K562 (cell line): Measurements from ENCODE around the gene TPCN1. TPM values are rescaled to one million over a fixed set of nuclear protein-coding genes. Genes with fewer than 3 reads are reported as not detected.

Source experiments
- ARID1B ChIP-seq: fragments of 450-650 bp; IDR thresholded peaks from 2 replicates; pipeline ENCODE4 v1.6.1; 2016; ENCODE audit warnings: antibody characterized with exemption, mild to moderate bottlenecking, inconsistent platforms
- EWSR1 ChIP-seq: fragments of 450-650 bp; IDR thresholded peaks from 2 replicates; pipeline ENCODE4 v1.6.1; 2018; ENCODE audit warnings: borderline replicate concordance, mild to moderate bottlenecking, low read depth, moderate library complexity; ENCODE audit not compliant: partially characterized antibody
- IRF2 ChIP-seq: sonication (generic); formaldehyde crosslinking; IDR thresholded peaks from 2 replicates; pipeline ENCODE4 v1.8.1; 2022; ENCODE audit warnings: mild to moderate bottlenecking, missing genetic modification reagents
- MAFG ChIP-seq: fragments of 450-650 bp; conservative IDR thresholded peaks from 2 replicates; pipeline ENCODE4 v1.6.1; 2016; ENCODE audit warnings: missing genetic modification characterization, missing compliant biosample characterization
- MAZ ChIP-seq, 2 experiments: fragments of 450-650 bp in 1 of 2; sonication (generic) in 1 of 2; formaldehyde crosslinking; IDR thresholded peaks in 1 of 2; conservative IDR thresholded peaks in 1 of 2; 2 replicates each; pipeline versions ENCODE4 v1.4.0 to v1.5.0; 2020; ENCODE audit warnings: mild to moderate bottlenecking in 1 of 2, missing genetic modification reagents in 1 of 2
- MXI1 ChIP-seq: IDR thresholded peaks from 2 replicates; pipeline ENCODE4 v1.6.1; 2011; ENCODE audit warnings: low read depth, mild to moderate bottlenecking, improper control_type of control experiment, low read length
- SMC3 ChIP-seq: conservative IDR thresholded peaks from 2 replicates; pipeline ENCODE4 v1.6.1; 2011; ENCODE audit warnings: low read depth, low read length, improper control_type of control experiment; ENCODE audit not compliant: insufficient read depth
- U2AF2 ChIP-seq: fragments of 200-400 bp; formaldehyde crosslinking; optimal IDR thresholded peaks from 2 replicates; pipeline ENCODE3; 2017; ENCODE audit warnings: low read depth, mild to moderate bottlenecking, low read length
- ZKSCAN1 ChIP-seq: fragments of 150-350 bp; IDR thresholded peaks from 2 replicates; pipeline ENCODE4 v1.6.1; 2016; ENCODE audit warnings: low read depth, low read length
- polyA plus RNA-seq, 8 experiments: library from polyadenylated mRNA; depleted of rRNA in 4 of 8; stranded (reverse) in 5 of 8; unstranded in 3 of 8; fragments of >200 nt; fragmentation: Nextera tagmentation in 2 of 8; fragmentation: Illumina TruSeq in 1 of 8; extraction: Ambion mirVana in 2 of 8; extraction: Trizol in 1 of 8; gene quantifications; 2 replicates each; pipeline versions ENCODE4 v1.2.1 to v1.2.3, GENCODE V29; 2011 to 2014; ENCODE audit warnings: inconsistent platforms in 1 of 8, missing spikeins in 1 of 8
- total RNA-seq, 7 experiments: library from RNA; depleted of rRNA in 6 of 7; stranded (reverse); fragments of >200 nt in 6 of 7; fragmentation: Illumina TruSeq in 2 of 7; extraction: Trizol in 2 of 7; gene quantifications; 2 replicates each; pipeline versions ENCODE4 v1.2.1 to v1.2.3, GENCODE V29; 2011 to 2021; ENCODE audit warnings: low replicate concordance in 1 of 7
- TF ChIP-seq, protein P1 (sequence below): fragments of 450-650 bp; IDR thresholded peaks from 2 replicates; pipeline ENCODE4 v1.6.1; 2016; ENCODE audit warnings: mild to moderate bottlenecking, moderate library complexity
- TF ChIP-seq, protein P2 (sequence below): fragments of 250-450 bp; sonication (Bioruptor Pico); IDR thresholded peaks from 2 replicates; pipeline ENCODE4 v1.8.0; 2022; ENCODE audit warnings: moderate library complexity, mild to moderate bottlenecking, inconsistent platforms
- TF ChIP-seq, protein P3 (sequence below): fragments of 200-800 bp; sonication (Bioruptor generic); IDR thresholded peaks from 2 replicates; pipeline ENCODE4 v1.6.1; 2017; ENCODE audit warnings: missing genetic modification characterization, missing compliant biosample characterization

The TPCN1 gene
- total and polyA plus RNA-seq, 9 of the 15 experiments (the other 6 are each of a cell fraction or from before 2014, with no cell fraction given): 0.80 to 23.8 (median 7.4) TPM

DNA sequence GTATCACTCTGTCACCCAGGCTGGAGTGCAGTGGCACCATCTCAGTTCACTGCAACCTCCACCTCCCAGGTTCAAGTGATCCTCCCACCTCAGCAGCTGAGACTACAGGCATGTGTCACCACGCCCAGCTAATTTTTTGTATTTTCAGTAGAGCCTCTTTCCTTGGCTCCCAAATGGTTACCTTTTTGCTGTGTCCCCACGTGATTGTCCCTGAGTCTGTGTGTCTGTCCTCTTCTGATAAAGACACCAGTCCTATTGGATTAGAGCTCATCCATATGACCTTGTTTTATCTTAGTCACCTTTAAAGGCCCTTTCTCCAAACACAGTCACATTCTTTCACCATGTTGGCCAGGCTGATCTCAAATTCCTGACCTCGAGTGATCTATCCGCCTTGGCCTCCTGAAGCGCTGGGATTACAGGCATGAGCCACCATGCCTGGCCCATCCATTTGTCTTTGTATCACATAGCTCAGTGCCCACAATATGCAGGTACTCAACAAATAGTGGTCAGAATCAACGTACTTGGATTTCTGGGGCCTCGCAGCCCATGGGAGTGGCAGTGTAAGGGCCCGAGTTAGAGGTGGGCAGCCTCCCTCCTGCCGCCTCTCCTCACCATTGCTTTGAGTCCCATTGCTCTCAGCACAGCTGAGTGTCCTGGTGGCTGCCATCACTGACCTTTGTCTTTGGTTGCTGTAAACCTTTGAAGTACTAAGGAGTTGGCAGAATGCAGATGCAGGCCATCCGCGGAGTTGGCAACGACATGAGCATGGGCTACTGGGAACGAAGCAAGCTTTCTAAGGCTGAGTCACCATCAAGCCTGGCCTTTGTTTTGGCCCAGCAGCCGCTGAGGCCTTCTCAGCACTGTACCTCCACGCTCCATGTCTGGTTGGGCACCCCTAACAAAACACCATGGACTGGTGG, 9.3 kb downstream of the TPCN1 start (continued):
- TF ChIP-seq, protein P1, sequence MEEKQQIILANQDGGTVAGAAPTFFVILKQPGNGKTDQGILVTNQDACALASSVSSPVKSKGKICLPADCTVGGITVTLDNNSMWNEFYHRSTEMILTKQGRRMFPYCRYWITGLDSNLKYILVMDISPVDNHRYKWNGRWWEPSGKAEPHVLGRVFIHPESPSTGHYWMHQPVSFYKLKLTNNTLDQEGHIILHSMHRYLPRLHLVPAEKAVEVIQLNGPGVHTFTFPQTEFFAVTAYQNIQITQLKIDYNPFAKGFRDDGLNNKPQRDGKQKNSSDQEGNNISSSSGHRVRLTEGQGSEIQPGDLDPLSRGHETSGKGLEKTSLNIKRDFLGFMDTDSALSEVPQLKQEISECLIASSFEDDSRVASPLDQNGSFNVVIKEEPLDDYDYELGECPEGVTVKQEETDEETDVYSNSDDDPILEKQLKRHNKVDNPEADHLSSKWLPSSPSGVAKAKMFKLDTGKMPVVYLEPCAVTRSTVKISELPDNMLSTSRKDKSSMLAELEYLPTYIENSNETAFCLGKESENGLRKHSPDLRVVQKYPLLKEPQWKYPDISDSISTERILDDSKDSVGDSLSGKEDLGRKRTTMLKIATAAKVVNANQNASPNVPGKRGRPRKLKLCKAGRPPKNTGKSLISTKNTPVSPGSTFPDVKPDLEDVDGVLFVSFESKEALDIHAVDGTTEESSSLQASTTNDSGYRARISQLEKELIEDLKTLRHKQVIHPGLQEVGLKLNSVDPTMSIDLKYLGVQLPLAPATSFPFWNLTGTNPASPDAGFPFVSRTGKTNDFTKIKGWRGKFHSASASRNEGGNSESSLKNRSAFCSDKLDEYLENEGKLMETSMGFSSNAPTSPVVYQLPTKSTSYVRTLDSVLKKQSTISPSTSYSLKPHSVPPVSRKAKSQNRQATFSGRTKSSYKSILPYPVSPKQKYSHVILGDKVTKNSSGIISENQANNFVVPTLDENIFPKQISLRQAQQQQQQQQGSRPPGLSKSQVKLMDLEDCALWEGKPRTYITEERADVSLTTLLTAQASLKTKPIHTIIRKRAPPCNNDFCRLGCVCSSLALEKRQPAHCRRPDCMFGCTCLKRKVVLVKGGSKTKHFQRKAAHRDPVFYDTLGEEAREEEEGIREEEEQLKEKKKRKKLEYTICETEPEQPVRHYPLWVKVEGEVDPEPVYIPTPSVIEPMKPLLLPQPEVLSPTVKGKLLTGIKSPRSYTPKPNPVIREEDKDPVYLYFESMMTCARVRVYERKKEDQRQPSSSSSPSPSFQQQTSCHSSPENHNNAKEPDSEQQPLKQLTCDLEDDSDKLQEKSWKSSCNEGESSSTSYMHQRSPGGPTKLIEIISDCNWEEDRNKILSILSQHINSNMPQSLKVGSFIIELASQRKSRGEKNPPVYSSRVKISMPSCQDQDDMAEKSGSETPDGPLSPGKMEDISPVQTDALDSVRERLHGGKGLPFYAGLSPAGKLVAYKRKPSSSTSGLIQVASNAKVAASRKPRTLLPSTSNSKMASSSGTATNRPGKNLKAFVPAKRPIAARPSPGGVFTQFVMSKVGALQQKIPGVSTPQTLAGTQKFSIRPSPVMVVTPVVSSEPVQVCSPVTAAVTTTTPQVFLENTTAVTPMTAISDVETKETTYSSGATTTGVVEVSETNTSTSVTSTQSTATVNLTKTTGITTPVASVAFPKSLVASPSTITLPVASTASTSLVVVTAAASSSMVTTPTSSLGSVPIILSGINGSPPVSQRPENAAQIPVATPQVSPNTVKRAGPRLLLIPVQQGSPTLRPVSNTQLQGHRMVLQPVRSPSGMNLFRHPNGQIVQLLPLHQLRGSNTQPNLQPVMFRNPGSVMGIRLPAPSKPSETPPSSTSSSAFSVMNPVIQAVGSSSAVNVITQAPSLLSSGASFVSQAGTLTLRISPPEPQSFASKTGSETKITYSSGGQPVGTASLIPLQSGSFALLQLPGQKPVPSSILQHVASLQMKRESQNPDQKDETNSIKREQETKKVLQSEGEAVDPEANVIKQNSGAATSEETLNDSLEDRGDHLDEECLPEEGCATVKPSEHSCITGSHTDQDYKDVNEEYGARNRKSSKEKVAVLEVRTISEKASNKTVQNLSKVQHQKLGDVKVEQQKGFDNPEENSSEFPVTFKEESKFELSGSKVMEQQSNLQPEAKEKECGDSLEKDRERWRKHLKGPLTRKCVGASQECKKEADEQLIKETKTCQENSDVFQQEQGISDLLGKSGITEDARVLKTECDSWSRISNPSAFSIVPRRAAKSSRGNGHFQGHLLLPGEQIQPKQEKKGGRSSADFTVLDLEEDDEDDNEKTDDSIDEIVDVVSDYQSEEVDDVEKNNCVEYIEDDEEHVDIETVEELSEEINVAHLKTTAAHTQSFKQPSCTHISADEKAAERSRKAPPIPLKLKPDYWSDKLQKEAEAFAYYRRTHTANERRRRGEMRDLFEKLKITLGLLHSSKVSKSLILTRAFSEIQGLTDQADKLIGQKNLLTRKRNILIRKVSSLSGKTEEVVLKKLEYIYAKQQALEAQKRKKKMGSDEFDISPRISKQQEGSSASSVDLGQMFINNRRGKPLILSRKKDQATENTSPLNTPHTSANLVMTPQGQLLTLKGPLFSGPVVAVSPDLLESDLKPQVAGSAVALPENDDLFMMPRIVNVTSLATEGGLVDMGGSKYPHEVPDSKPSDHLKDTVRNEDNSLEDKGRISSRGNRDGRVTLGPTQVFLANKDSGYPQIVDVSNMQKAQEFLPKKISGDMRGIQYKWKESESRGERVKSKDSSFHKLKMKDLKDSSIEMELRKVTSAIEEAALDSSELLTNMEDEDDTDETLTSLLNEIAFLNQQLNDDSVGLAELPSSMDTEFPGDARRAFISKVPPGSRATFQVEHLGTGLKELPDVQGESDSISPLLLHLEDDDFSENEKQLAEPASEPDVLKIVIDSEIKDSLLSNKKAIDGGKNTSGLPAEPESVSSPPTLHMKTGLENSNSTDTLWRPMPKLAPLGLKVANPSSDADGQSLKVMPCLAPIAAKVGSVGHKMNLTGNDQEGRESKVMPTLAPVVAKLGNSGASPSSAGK: peak; percentile 69; the same call in 1 of the 2 replicates
- TF ChIP-seq MXI1 (0 out of 2 replicates have a peak, but pooled peaks have one; percentile 38), EWSR1 (no peak), IRF2 (CRISPR knock-in tag) (no peak), U2AF2 (no peak), ZKSCAN1 (no peak), ARID1B (peak; percentile 78), MAFG (tag) (peak; percentile 25), MAZ (CRISPR knock-in tag; conservative IDR thresholded peaks at IDR 0.05 in 1 of 2, IDR thresholded peaks at IDR 0.05 in 1 of 2) (0 out of 4 replicates have a peak, but pooled peaks have one; percentile 8 to 13), SMC3 (no peak)
- TF ChIP-seq, protein P2, sequence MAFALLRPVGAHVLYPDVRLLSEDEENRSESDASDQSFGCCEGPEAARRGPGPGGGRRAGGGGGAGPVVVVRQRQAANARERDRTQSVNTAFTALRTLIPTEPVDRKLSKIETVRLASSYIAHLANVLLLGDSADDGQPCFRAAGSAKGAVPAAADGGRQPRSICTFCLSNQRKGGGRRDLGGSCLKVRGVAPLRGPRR (CRISPR knock-in tag): no peak
- TF ChIP-seq, protein P3, sequence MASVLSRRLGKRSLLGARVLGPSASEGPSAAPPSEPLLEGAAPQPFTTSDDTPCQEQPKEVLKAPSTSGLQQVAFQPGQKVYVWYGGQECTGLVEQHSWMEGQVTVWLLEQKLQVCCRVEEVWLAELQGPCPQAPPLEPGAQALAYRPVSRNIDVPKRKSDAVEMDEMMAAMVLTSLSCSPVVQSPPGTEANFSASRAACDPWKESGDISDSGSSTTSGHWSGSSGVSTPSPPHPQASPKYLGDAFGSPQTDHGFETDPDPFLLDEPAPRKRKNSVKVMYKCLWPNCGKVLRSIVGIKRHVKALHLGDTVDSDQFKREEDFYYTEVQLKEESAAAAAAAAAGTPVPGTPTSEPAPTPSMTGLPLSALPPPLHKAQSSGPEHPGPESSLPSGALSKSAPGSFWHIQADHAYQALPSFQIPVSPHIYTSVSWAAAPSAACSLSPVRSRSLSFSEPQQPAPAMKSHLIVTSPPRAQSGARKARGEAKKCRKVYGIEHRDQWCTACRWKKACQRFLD (CRISPR knock-in tag): peak; percentile 62; the same call in 1 of the 2 replicates
